Measurements from ENCODE around the gene TSPOAP1. TPM values are rescaled to one million over a fixed set of nuclear protein-coding genes. Genes with fewer than 3 reads are reported as not detected.
A peak's percentile ranks its signal among the peaks of the same experiment; 100 is the strongest.

The TSPOAP1 gene
- polyA plus RNA-seq, 1 of the 3 experiments (the other 2 are of a cell fraction), result 0.79 TPM

DNA sequence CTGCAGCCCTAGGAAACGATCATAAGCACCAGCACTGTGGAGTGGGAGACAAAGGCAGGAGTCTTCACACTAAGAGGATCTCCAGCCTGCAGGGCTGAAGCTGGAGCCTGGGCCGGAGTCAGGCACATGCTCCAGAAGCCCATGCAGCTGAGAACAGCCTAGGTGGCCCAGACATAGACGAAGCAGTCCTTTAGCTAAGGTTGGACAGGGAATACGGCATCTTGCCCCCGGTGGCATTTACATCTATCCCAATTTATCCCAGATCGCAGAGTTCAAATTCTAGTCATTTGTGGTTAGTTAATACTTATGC, 13.9 kb downstream of the TSPOAP1 start:
- ChIA-PET POLR2A (interaction anchor here (1.8 kb wide), 1 partner anchor 9 kb away, joined by 5 read pairs; no protein-coding TSS in a partner anchor), CTCF (interaction anchor here (1.3 to 2.8 kb wide), 4 partner anchors 10 to 103 kb away, joined by 3 to 20 read pairs (median 12); partner anchors contain the start of gene RNF43)
- WGBS (ENCODE audit: low lambda C conversion rate), result 69% methylated on average over 6 of the region's 6 CpGs
- no peaks in the 10 kb centered on the region for H4K20me1 ChIP-seq (ENCODE audit: insufficient read depth)
- H3F3A ChIP-seq (replicated peaks; ENCODE audit: insufficient read depth), result no peaks in the 10 kb centered on the region
- H3K9ac ChIP-seq, result no peak overlapping the region
- no peak overlapping the region for H2AFZ ChIP-seq (ENCODE audit: low read depth)
- no peak overlapping the region for H3K4me3 ChIP-seq (ENCODE audit: low read depth in 2 of 2, low read length in 1 of 2)
- H3K27ac ChIP-seq (ENCODE audit: low read depth in 2 of 2, low read length in 1 of 2), result no peak overlapping the region
- no peak overlapping the region for H3K4me2 ChIP-seq
- H3K36me3 ChIP-seq (replicated peaks in 1 of 2; ENCODE audit: control insufficient read depth in 1 of 2, insufficient read depth in 2 of 2, low read length in 1 of 2), result no peaks in the 10 kb centered on the region
- DNase-seq, result peak; percentile 8
- H3K79me2 ChIP-seq (ENCODE audit: insufficient read depth), result no peaks in the 10 kb centered on the region
- TF ChIP-seq, protein P1, sequence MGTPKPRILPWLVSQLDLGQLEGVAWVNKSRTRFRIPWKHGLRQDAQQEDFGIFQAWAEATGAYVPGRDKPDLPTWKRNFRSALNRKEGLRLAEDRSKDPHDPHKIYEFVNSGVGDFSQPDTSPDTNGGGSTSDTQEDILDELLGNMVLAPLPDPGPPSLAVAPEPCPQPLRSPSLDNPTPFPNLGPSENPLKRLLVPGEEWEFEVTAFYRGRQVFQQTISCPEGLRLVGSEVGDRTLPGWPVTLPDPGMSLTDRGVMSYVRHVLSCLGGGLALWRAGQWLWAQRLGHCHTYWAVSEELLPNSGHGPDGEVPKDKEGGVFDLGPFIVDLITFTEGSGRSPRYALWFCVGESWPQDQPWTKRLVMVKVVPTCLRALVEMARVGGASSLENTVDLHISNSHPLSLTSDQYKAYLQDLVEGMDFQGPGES (IDR thresholded peaks at IDR 0.05; ENCODE audit: low read depth, low read length), result no peak
- TF ChIP-seq, protein P2, sequence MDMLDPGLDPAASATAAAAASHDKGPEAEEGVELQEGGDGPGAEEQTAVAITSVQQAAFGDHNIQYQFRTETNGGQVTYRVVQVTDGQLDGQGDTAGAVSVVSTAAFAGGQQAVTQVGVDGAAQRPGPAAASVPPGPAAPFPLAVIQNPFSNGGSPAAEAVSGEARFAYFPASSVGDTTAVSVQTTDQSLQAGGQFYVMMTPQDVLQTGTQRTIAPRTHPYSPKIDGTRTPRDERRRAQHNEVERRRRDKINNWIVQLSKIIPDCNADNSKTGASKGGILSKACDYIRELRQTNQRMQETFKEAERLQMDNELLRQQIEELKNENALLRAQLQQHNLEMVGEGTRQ (IDR thresholded peaks at IDR 0.05; ENCODE audit: borderline replicate concordance, low read depth, low read length), result no peak
- TF ChIP-seq, protein P3, sequence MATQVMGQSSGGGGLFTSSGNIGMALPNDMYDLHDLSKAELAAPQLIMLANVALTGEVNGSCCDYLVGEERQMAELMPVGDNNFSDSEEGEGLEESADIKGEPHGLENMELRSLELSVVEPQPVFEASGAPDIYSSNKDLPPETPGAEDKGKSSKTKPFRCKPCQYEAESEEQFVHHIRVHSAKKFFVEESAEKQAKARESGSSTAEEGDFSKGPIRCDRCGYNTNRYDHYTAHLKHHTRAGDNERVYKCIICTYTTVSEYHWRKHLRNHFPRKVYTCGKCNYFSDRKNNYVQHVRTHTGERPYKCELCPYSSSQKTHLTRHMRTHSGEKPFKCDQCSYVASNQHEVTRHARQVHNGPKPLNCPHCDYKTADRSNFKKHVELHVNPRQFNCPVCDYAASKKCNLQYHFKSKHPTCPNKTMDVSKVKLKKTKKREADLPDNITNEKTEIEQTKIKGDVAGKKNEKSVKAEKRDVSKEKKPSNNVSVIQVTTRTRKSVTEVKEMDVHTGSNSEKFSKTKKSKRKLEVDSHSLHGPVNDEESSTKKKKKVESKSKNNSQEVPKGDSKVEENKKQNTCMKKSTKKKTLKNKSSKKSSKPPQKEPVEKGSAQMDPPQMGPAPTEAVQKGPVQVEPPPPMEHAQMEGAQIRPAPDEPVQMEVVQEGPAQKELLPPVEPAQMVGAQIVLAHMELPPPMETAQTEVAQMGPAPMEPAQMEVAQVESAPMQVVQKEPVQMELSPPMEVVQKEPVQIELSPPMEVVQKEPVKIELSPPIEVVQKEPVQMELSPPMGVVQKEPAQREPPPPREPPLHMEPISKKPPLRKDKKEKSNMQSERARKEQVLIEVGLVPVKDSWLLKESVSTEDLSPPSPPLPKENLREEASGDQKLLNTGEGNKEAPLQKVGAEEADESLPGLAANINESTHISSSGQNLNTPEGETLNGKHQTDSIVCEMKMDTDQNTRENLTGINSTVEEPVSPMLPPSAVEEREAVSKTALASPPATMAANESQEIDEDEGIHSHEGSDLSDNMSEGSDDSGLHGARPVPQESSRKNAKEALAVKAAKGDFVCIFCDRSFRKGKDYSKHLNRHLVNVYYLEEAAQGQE (IDR thresholded peaks at IDR 0.05; ENCODE audit: low read depth, low read length), result no peak
- TF ChIP-seq, protein P4, sequence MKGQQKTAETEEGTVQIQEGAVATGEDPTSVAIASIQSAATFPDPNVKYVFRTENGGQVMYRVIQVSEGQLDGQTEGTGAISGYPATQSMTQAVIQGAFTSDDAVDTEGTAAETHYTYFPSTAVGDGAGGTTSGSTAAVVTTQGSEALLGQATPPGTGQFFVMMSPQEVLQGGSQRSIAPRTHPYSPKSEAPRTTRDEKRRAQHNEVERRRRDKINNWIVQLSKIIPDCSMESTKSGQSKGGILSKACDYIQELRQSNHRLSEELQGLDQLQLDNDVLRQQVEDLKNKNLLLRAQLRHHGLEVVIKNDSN (IDR thresholded peaks at IDR 0.05; ENCODE audit: borderline replicate concordance, low read depth), result no peak
- TF ChIP-seq JUND (IDR thresholded peaks at IDR 0.05), result no peak
- TF ChIP-seq TEAD4 (IDR thresholded peaks at IDR 0.05; ENCODE audit: borderline replicate concordance, insufficient read depth), result no peak
- TF ChIP-seq, protein P5, sequence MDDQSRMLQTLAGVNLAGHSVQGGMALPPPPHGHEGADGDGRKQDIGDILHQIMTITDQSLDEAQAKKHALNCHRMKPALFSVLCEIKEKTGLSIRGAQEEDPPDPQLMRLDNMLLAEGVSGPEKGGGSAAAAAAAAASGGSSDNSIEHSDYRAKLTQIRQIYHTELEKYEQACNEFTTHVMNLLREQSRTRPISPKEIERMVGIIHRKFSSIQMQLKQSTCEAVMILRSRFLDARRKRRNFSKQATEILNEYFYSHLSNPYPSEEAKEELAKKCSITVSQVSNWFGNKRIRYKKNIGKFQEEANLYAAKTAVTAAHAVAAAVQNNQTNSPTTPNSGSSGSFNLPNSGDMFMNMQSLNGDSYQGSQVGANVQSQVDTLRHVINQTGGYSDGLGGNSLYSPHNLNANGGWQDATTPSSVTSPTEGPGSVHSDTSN (IDR thresholded peaks at IDR 0.05), result no peak
- no peak for TF ChIP-seq EZH2phosphoT487 (IDR thresholded peaks at IDR 0.05; ENCODE audit: borderline replicate concordance, low read depth)
- TF ChIP-seq RXRA (IDR thresholded peaks at IDR 0.05; ENCODE audit: borderline replicate concordance, low read depth), result no peak
- no peaks in the 10 kb centered on the region for H3K9me3 ChIP-seq
- H3K4me1 ChIP-seq (ENCODE audit: control insufficient read depth in 1 of 2, insufficient read depth in 2 of 2, low read depth in 1 of 2, low read length in 1 of 2), result no peaks in the 10 kb centered on the region
- H3K9me2 ChIP-seq, result no peaks in the 10 kb centered on the region
- no peaks in the 10 kb centered on the region for H3K27me3 ChIP-seq (ENCODE audit: insufficient read depth)

Measured in SK-N-SH (cell line).